Measurements from ENCODE around the gene GATD1. TPM values are rescaled to one million over a fixed set of nuclear protein-coding genes. Genes with fewer than 3 reads are reported as not detected.

GATD1 gene
- total RNA-seq, 2 experiments from 2014 or later: 109 to 117 TPM

- Histone ChIP-seq H3K79me2 (ENCODE audit: insufficient read depth, low read depth, low read length) (peaks cover 56% of the 10 kb centered on the region), H3K9me3 (ENCODE audit: low read length) (no peaks in the 10 kb centered on the region), H4K20me1 (ENCODE audit: insufficient read depth, low read length) (peaks cover 6% of the 10 kb centered on the region; the same call in 1 of the 2 replicates), H3K4me3 (ENCODE audit: low read depth, low read length, poor library complexity, severe bottlenecking) (peak overlapping the region; percentile 93), H2AFZ (ENCODE audit: low read length) (no peak overlapping the region; the same call in 1 of the 2 replicates), H3K9me2 (ENCODE audit: insufficient read depth, low read length) (no peaks in the 10 kb centered on the region), H3K27ac (ENCODE audit: low read depth, low read length, poor library complexity, severe bottlenecking) (peak overlapping the region; percentile 68), H3K4me1 (ENCODE audit: insufficient read depth, low read length, poor library complexity, severe bottlenecking) (peaks cover 22% of the 10 kb centered on the region), H3K36me3 (ENCODE audit: insufficient read depth, low read length) (peaks cover 31% of the 10 kb centered on the region), H3K4me2 (ENCODE audit: low read length) (peak overlapping the region; percentile 97)
- TF ChIP-seq CTCF (conservative IDR thresholded peaks at IDR 0.05; ENCODE audit: low read length) (no peak), EZH2phosphoT487 (IDR thresholded peaks at IDR 0.05; ENCODE audit: borderline replicate concordance, low read depth, low read length) (no peak)
- CTCF ChIA-PET (ENCODE audit: unreplicated experiment): interaction anchor here (0.6 to 1.2 kb wide), 2 partner anchors 22 to 34 kb away, joined by 3 to 4 read pairs; no protein-coding TSS in a partner anchor
- POLR2A ChIA-PET: interaction anchor here (0.8 to 1.9 kb wide), 7 partner anchors 9 to 73 kb away, joined by 3 to 7 read pairs (median 5); partner anchors contain the start of gene TMEM80
- no TSS peak for BruUV-seq (replicated peaks)
- DNase-seq (ENCODE audit: low spot score): no peak
- intact Hi-C loops (cut with micrococcal nuclease; ENCODE audit: unreplicated experiment): loop anchor here (5.0 kb wide), 1 partner anchor 49 kb away; the partner anchor contains the start of gene SLC25A22
Observed at GRCh38 chr11:748007-748359, 29.3 kb downstream of the GATD1 start.

- intact Hi-C loops (cut with micrococcal nuclease; ENCODE audit: unreplicated experiment): loop anchor here (1.0 to 5.0 kb wide), 2 partner anchors 29 to 50 kb away; partner anchors contain the start of gene SLC25A22
- ChIA-PET CTCF (ENCODE audit: unreplicated experiment) (interaction anchor here (0.5 to 1.2 kb wide), 3 partner anchors 21 to 74 kb away, joined by 3 to 4 read pairs (median 3); no protein-coding TSS in a partner anchor), POLR2A (interaction anchor here (0.8 to 1.9 kb wide), 7 partner anchors 9 to 73 kb away, joined by 3 to 7 read pairs (median 5); partner anchors contain the start of gene TMEM80)
- Histone ChIP-seq H3K4me3 (ENCODE audit: low read depth, low read length, poor library complexity, severe bottlenecking) (peak within 1 kb of the TSS; percentile 93), H2AFZ (ENCODE audit: low read length) (peak within 1 kb of the TSS; percentile 59), H3K4me1 (ENCODE audit: insufficient read depth, low read length, poor library complexity, severe bottlenecking) (peaks cover 22% of the 10 kb centered on the region), H3K9me2 (ENCODE audit: insufficient read depth, low read length) (no peaks in the 10 kb centered on the region), H4K20me1 (ENCODE audit: insufficient read depth, low read length) (peaks cover 6% of the 10 kb centered on the region; the same call in 1 of the 2 replicates), H3K79me2 (ENCODE audit: insufficient read depth, low read depth, low read length) (peaks cover 50% of the 10 kb centered on the region), H3K27ac (ENCODE audit: low read depth, low read length, poor library complexity, severe bottlenecking) (peak within 1 kb of the TSS; percentile 68), H3K9me3 (ENCODE audit: low read length) (no peaks in the 10 kb centered on the region), H3K36me3 (ENCODE audit: insufficient read depth, low read length) (peaks cover 25% of the 10 kb centered on the region), H3K4me2 (ENCODE audit: low read length) (peak within 1 kb of the TSS; percentile 97)
- no TSS peak for BruUV-seq (replicated peaks)
- peak; percentile 94 for DNase-seq (ENCODE audit: low spot score)
- TF ChIP-seq CTCF (conservative IDR thresholded peaks at IDR 0.05; ENCODE audit: low read length) (peak; percentile 49; the same call in 1 of the 2 replicates), EZH2phosphoT487 (IDR thresholded peaks at IDR 0.05; ENCODE audit: borderline replicate concordance, low read depth, low read length) (no peak)
Observed at GRCh38 chr11:747158-748006, 29.9 kb downstream of the GATD1 start, which contains the start of gene TALDO1. Gene TALDO1, plus strand, starts transcription at chr11:747464. Its CDS starts 18 bp downstream, at chr11:747482.
